Suprapubic skin (tissue), 4 donors: ENCODE results near the gene PTPRN2.

Source experiments
- CTCF ChIP-seq, 2 donors: fragments of 200-600 bp in 1 of 2; fragments of 450-650 bp in 1 of 2; sonication (generic) in 1 of 2; IDR thresholded peaks; one replicate each; pipeline ENCODE4 v1.5.1; 2016 to 2019; ENCODE audit warnings: antibody characterized with exemption in 2 of 2, mild to moderate bottlenecking in 1 of 2, moderate library complexity in 1 of 2
- EP300 ChIP-seq: sonication (generic); formaldehyde crosslinking; IDR thresholded peaks from one replicate; pipeline ENCODE4 v1.6.1; 2017; ENCODE audit warnings: antibody characterized with exemption
- POLR2A ChIP-seq, 2 donors: fragments of 450-650 bp; IDR thresholded peaks; one replicate each; pipeline ENCODE4 v1.6.1; 2017; ENCODE audit warnings: antibody characterized with exemption in 2 of 2, mild to moderate bottlenecking in 2 of 2, moderate library complexity in 2 of 2
- POLR2AphosphoS5 ChIP-seq, 3 donors: sonication (generic); formaldehyde crosslinking; IDR thresholded peaks; one replicate each; pipeline ENCODE4 v1.6.1; 2017; ENCODE audit warnings: antibody characterized with exemption in 3 of 3

- TF ChIP-seq CTCF (IDR thresholded peaks at IDR 0.05) = no peak
- no peak for TF ChIP-seq POLR2A (IDR thresholded peaks at IDR 0.05)
- no peak for TF ChIP-seq POLR2AphosphoS5 (IDR thresholded peaks at IDR 0.05)
- TF ChIP-seq EP300 = no peak
Observed at GRCh38 chr7:158401295-158401694, 186.3 kb downstream of the PTPRN2 start.
